Right lobe of liver (tissue), 5 donors: ENCODE data around the gene TYR. TPM values are rescaled to one million over a fixed set of nuclear protein-coding genes. Genes with fewer than 3 reads are reported as not detected.

Source experiments
- total RNA-seq, 6 experiments: library from RNA; depleted of rRNA in 2 of 6; stranded (reverse); fragments of >200 nt in 2 of 6; fragmentation: NEBNext Ultra II Directional in 3 of 6; extraction: Animal tissue kit (Norgen Biotek cat#: 25700) in 3 of 6; gene quantifications; one replicate each; pipeline versions ENCODE4 v1.1.0 to v1.2.4, GENCODE V29; 2016 to 2023
- donor health status: DM: no; HTN: no; CAD: no.
- donor health status: DM: no; HTN: no; CAD: no.
- donor health status: DM: no; HTN: yes; CAD: no.
- donor health status: DM: no; HTN: yes; CAD: no.

Gene TYR
- total RNA-seq, 6 experiments from 2014 or later, result not detected

Other genes starting within 250 kb of the TYR start
- not detected for gene GRM5, start 111.9 kb upstream of the TYR start, total RNA-seq